HG02943 (cell line): ENCODE data around the gene IFITM1.
"Not testable (repeated sequence)": the region's sequence is repeated elsewhere in the genome, so short reads cannot be mapped to it uniquely, and the experiment has no call there.

Source experiments
- ATAC-seq: cut with Tn5 transposase; IDR thresholded peaks from one replicate; pipeline ENCODE4 v1.9.1; 2021; ENCODE audit warnings: mild to moderate bottlenecking, low read depth, moderate library complexity; ENCODE audit not compliant: unreplicated experiment

Gene IFITM1

GRCh38 chr11:360326-361280 lies 46.8 kb downstream of the IFITM1 start:
- ATAC-seq = no peak

DNA sequence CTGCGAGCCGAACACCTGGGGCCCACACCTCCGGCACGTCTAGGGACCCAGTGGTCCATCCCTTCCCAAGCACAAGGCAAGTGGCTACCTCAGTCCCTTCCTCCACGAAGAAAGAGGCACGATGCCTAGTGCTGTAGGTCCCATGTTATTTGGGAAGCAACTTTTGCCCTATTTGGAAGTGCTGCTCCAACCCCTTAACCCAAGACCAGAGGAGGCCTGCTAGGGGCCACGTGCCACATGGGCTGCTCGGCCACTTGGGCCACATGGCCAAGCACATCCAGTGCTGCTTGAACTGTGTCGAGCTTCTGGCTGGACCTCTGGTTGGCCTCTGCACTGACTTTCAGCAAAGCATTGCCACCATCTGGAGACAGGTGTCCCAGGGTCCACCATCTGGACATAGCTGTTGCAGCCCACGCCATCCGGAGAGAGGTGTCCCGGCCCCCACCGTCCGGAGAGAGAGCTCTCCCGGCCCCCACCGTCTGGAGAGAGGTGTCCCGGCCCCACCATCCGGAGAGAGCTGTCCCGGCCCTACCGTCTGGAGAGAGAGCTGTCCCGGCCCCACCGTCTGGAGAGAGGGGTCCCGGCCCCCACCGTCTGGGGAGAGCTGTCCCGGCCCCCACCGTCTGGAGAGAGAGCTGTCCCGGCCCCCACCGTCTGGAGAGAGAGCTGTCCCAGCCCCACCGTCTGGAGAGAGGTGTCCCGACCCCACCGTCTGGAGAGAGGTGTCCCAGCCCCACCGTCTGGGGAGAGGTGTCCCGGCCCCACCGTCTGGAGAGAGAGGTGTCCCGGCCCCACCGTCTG lies 49.0 kb downstream of the IFITM1 start:
- no peak for ATAC-seq

GRCh38 chr11:363443-363805 lies 49.6 kb downstream of the IFITM1 start:
- not testable (repeated sequence) for ATAC-seq

GRCh38 chr11:363948-364761 lies 50.3 kb downstream of the IFITM1 start:
- no peak for ATAC-seq
